HUDEP-2 (cell line): ENCODE data around the gene FAAP24.
"Not testable (repeated sequence)": the region's sequence is repeated elsewhere in the genome, so short reads cannot be mapped to it uniquely, and the experiment has no call there.

ENCODE experiments used
- DNase-seq, 76 experiments: peaks; one replicate each; lab custom pipeline; 2025; ENCODE audit not compliant: unreplicated experiment in 76 of 76; lab: John Stamatoyannopoulos, UW

The FAAP24 gene

GRCh38 chr19:32971715-32972540 is at the start of gene FAAP24, which contains the start of gene CEP89:
Gene FAAP24, plus strand, starts transcription at chr19:32972242. Its CDS starts 955 bp downstream, at chr19:32973197.
Gene CEP89, minus strand, starts transcription at chr19:32971958. Its CDS starts 84 bp downstream, at chr19:32971874.
- DNase-seq: peak; percentile 30 to 100 (median 100)

GRCh38 chr19:32924200-32924599 is 47.8 kb upstream of the FAAP24 start:
- DNase-seq: no peak

- DNase-seq: no peak
Measured at GRCh38 chr19:32928806-32929205, 43.2 kb upstream of the FAAP24 start.

- DNase-seq: no peak
Measured at GRCh38 chr19:32930567-32930966, 41.5 kb upstream of the FAAP24 start.

GRCh38 chr19:32933571-32933970 is 38.5 kb upstream of the FAAP24 start:
- DNase-seq: no peak

- DNase-seq: no peak
Measured at GRCh38 chr19:32935629-32936028, 36.4 kb upstream of the FAAP24 start.

GRCh38 chr19:32936065-32936464 is 36.0 kb upstream of the FAAP24 start:
- no peak for DNase-seq

GRCh38 chr19:32941273-32941672 is 30.8 kb upstream of the FAAP24 start:
- not testable (repeated sequence) for DNase-seq

- DNase-seq: no peak
Measured at GRCh38 chr19:32945260-32945659, 26.8 kb upstream of the FAAP24 start.

- no peak for DNase-seq
Measured at GRCh38 chr19:32966750-32967149, 5.3 kb upstream of the FAAP24 start.

GRCh38 chr19:32969549-32969948 is 2.5 kb upstream of the FAAP24 start:
- no peak for DNase-seq

- DNase-seq: no peak
Measured at GRCh38 chr19:32971012-32971595, 938 bp upstream of the FAAP24 start.

- DNase-seq: peak in 69 of 76 experiments; percentile 10 to 82 (median 55)
Measured at GRCh38 chr19:32976223-32976805, 4.3 kb downstream of the FAAP24 start.

- no peak for DNase-seq
Measured at GRCh38 chr19:32977280-32977679, 5.2 kb downstream of the FAAP24 start.

GRCh38 chr19:32977813-32978212 is 5.8 kb downstream of the FAAP24 start:
- not testable (repeated sequence) for DNase-seq

GRCh38 chr19:32979807-32980206 is 7.8 kb downstream of the FAAP24 start:
- not testable (repeated sequence) for DNase-seq

- DNase-seq: not testable (repeated sequence)
Measured at GRCh38 chr19:32982488-32982887, 10.4 kb downstream of the FAAP24 start.

- DNase-seq: not testable (repeated sequence)
Measured at GRCh38 chr19:32988254-32988653, 16.2 kb downstream of the FAAP24 start.

- no peak for DNase-seq
Measured at GRCh38 chr19:32988724-32989123, 16.7 kb downstream of the FAAP24 start.

- DNase-seq: not testable (repeated sequence)
Measured at GRCh38 chr19:32995966-32996365, 23.9 kb downstream of the FAAP24 start.

- DNase-seq: peak in 6 of 76 experiments; percentile 1 to 21 (median 8)
Measured at GRCh38 chr19:32997061-32997464, 25.0 kb downstream of the FAAP24 start.
